Panc1 (cell line): Measurements from ENCODE around the gene PAOX. TPM values are rescaled to one million over a fixed set of nuclear protein-coding genes. Genes with fewer than 3 reads are reported as not detected.

Experiments used
- ATAC-seq: fragments of 200-7000 bp; cut with Tn5 transposase; 2 replicates; pipeline ENCODE4 v1.9.1; 2020; ENCODE audit warnings: mild to moderate bottlenecking, moderate library complexity
- BruUV-seq: library from RNA; stranded (reverse); fragments of 400-500 nt; replicated peaks from 2 replicates; lab custom pipeline; 2021; lab: Mats Ljungman, UMichigan
- CTCF ChIA-PET: fragments of 300-600 bp; sonication (Branson Sonifier 250); formaldehyde crosslinking; loops from one replicate; lab custom pipeline; 2022; ENCODE audit warnings: antibody characterized with exemption; lab: Charles Lee
- POLR2A ChIA-PET: fragments of 300-600 bp; sonication (Branson Sonifier 250); formaldehyde crosslinking; loops from one replicate; lab custom pipeline; 2022; ENCODE audit warnings: antibody characterized with exemption; lab: Charles Lee
- DNase-seq: peaks from one replicate; pipeline ENCODE4 v3.0.0-alpha.2; 2010; ENCODE audit warnings: low read depth, low spot score
- H3K27ac ChIP-seq: 2 replicates; pipeline ENCODE4 v1.5.1; 2011; ENCODE audit warnings: mild to moderate bottlenecking, low read length, inconsistent platforms
- H3K27me3 ChIP-seq: fragments of 200-500 bp; sonication (Bioruptor generic); 2 replicates; pipeline ENCODE4 v1.6.0; 2014; ENCODE audit warnings: low read length, inconsistent platforms; ENCODE audit not compliant: control insufficient read depth, insufficient read depth
- H3K36me3 ChIP-seq: fragments of 200-500 bp; sonication (Bioruptor generic); 2 replicates; pipeline ENCODE4 v1.5.1; 2014; ENCODE audit warnings: inconsistent platforms, mild to moderate bottlenecking, low read length, moderate library complexity; ENCODE audit not compliant: control insufficient read depth, insufficient read depth
- H3K4me1 ChIP-seq: 2 replicates; pipeline ENCODE4 v1.5.1; 2011; ENCODE audit warnings: inconsistent platforms, mild to moderate bottlenecking, low read length, moderate library complexity; ENCODE audit not compliant: control insufficient read depth, insufficient read depth
- H3K4me3 ChIP-seq, 2 experiments: 2 replicates each; pipeline ENCODE4 v1.5.1; 2011 to 2012; ENCODE audit warnings: low read depth in 2 of 2, low read length in 2 of 2, mild to moderate bottlenecking in 2 of 2, inconsistent platforms in 1 of 2, moderate library complexity in 1 of 2
- H3K9me3 ChIP-seq: fragments of 200-500 bp; sonication (Bioruptor generic); 2 replicates; pipeline ENCODE4 v1.5.1; 2014; ENCODE audit warnings: low read depth, mild to moderate bottlenecking, inconsistent platforms, low read length, moderate library complexity; ENCODE audit not compliant: control insufficient read depth, insufficient read depth
- CTCF ChIP-seq: fragments of 450-650 bp; IDR thresholded peaks from 2 replicates; pipeline ENCODE4 v1.5.1; 2017; ENCODE audit warnings: mild to moderate bottlenecking
- POLR2AphosphoS5 ChIP-seq: IDR thresholded peaks from 2 replicates; pipeline ENCODE4 v1.6.1; 2012; ENCODE audit warnings: mild to moderate bottlenecking, low read depth, low read length, moderate library complexity
- REST ChIP-seq, 2 experiments: IDR thresholded peaks; 2 replicates each; pipeline ENCODE4 v1.6.1; 2011 to 2012; ENCODE audit warnings: low read depth in 2 of 2, control low read depth in 1 of 2, low read length in 1 of 2, mild to moderate bottlenecking in 1 of 2, moderate library complexity in 1 of 2; ENCODE audit not compliant: insufficient read depth in 1 of 2
- SIN3A ChIP-seq: IDR thresholded peaks from 2 replicates; pipeline ENCODE4 v1.6.1; 2012; ENCODE audit warnings: low read depth, mild to moderate bottlenecking, low read length, moderate library complexity, borderline replicate concordance; ENCODE audit not compliant: insufficient read depth
- TCF7L2 ChIP-seq: IDR thresholded peaks from 2 replicates; pipeline ENCODE4 v1.6.1; 2011; ENCODE audit warnings: mild to moderate bottlenecking, low read depth, low read length, inconsistent platforms
- in situ Hi-C: cut with HindIII; loops from 2 replicates; pipeline ENCODE4 v1.10.0; 2016; ENCODE audit warnings: low sequenced_read_pairs, low pct_unique_long_range_greater_than_20kb
- intact Hi-C: fragments of 100-400 bp; cut with micrococcal nuclease; formaldehyde crosslinking; loops from one replicate; pipeline ENCODE4 v1.10.0; 2022; ENCODE audit not compliant: unreplicated experiment
- total RNA-seq: library from RNA; stranded (reverse); gene quantifications from one replicate; pipeline ENCODE4 v1.2.1, GENCODE V29; 2021; ENCODE audit not compliant: unreplicated experiment

The PAOX gene
- total RNA-seq, 1 experiment from 2014 or later, result 9.3 TPM

- Histone ChIP-seq H3K4me3 (no peak overlapping the region), H3K9me3 (no peaks in the 10 kb centered on the region), H3K4me1 (no peaks in the 10 kb centered on the region; the same call in 1 of the 2 replicates), H3K27ac (no peak overlapping the region), H3K27me3 (no peaks in the 10 kb centered on the region), H3K36me3 (no peaks in the 10 kb centered on the region; the same call in 1 of the 2 replicates)
- DNase-seq, result no peak
- POLR2A ChIA-PET, result no interaction called here
- CTCF ChIA-PET, result no interaction called here
- ATAC-seq, result no peak
- intact Hi-C loops, result no loop called here
- TF ChIP-seq CTCF (no peak), REST (IDR thresholded peaks at IDR 0.05; ENCODE audit: insufficient read depth in 1 of 2, low read depth in 2 of 2, low read length in 1 of 2) (no peak), TCF7L2 (no peak), SIN3A (no peak), POLR2AphosphoS5 (no peak)
- no TSS peak for BruUV-seq
- in situ Hi-C loops, result no loop called here
Observed at GRCh38 chr10:133359972-133360610, 19.0 kb upstream of the PAOX start.

GRCh38 chr10:133361227-133361626 lies 17.8 kb upstream of the PAOX start:
- in situ Hi-C loops (no loop called here), intact Hi-C loops (no loop called here)
- DNase-seq (no peak), ATAC-seq (no peak)
- Histone ChIP-seq H3K4me3 (no peak overlapping the region), H3K27me3 (no peaks in the 10 kb centered on the region), H3K9me3 (no peaks in the 10 kb centered on the region), H3K36me3 (peaks cover 2% of the 10 kb centered on the region; the same call in 1 of the 2 replicates), H3K27ac (no peak overlapping the region), H3K4me1 (no peaks in the 10 kb centered on the region; the same call in 1 of the 2 replicates)
- ChIA-PET CTCF (no interaction called here), POLR2A (no interaction called here)
- no TSS peak for BruUV-seq
- no peak for TF ChIP-seq TCF7L2

GRCh38 chr10:133361773-133362441 lies 17.2 kb upstream of the PAOX start:
- ChIA-PET CTCF (no interaction called here), POLR2A (no interaction called here)
- H3K27me3 ChIP-seq, result no peaks in the 10 kb centered on the region
- no peaks in the 10 kb centered on the region for H3K9me3 ChIP-seq
- in situ Hi-C loops, result no loop called here
- H3K27ac ChIP-seq, result no peak overlapping the region
- no peak overlapping the region for H3K4me3 ChIP-seq
- BruUV-seq, result no TSS peak
- no peak for DNase-seq
- TF ChIP-seq CTCF (no peak), POLR2AphosphoS5 (no peak; the same call in 1 of the 2 replicates), REST (IDR thresholded peaks at IDR 0.05; ENCODE audit: insufficient read depth in 1 of 2, low read depth in 2 of 2, low read length in 1 of 2) (no peak), SIN3A (no peak), TCF7L2 (no peak)
- no peak for ATAC-seq
- no peaks in the 10 kb centered on the region for H3K4me1 ChIP-seq
- H3K36me3 ChIP-seq, result peaks cover 2% of the 10 kb centered on the region; the same call in 1 of the 2 replicates
- intact Hi-C loops, result no loop called here
